Central memory CD8-positive, alpha-beta T cell (primary cell): ENCODE data around the gene OSTF1.

ENCODE experiments used
- ATAC-seq: fragments of 150-1000 bp; cut with Tn5 transposase; replicated peaks from 2 replicates; pipeline ENCODE4 v1.10.0; 2022; ENCODE audit warnings: mild to moderate bottlenecking, moderate FRiP score, moderate number of reproducible peaks; ENCODE audit not compliant: poor library complexity, severe bottlenecking; ENCODE audit errors: extremely low read depth
- DNase-seq, 2 donors: peaks; one replicate each; pipeline ENCODE4 v3.0.0; 2021; ENCODE audit warnings: low spot score in 2 of 2
- H3K27ac Mint-ChIP-seq: one replicate; pipeline ENCODE4 v1.8.0; 2022; ENCODE audit warnings: low read depth, mild to moderate bottlenecking, moderate library complexity, mixed read lengths
- H3K27me3 Mint-ChIP-seq: one replicate; pipeline ENCODE4 v1.8.0; 2022; ENCODE audit warnings: mixed read lengths
- H3K36me3 Mint-ChIP-seq: one replicate; pipeline ENCODE4 v1.8.0; 2022; ENCODE audit warnings: mild to moderate bottlenecking, moderate library complexity, mixed read lengths; ENCODE audit not compliant: insufficient read depth
- H3K4me1 Mint-ChIP-seq: one replicate; pipeline ENCODE4 v1.8.0; 2022; ENCODE audit warnings: mixed read lengths
- H3K4me3 Mint-ChIP-seq: one replicate; pipeline ENCODE4 v1.8.0; 2022; ENCODE audit warnings: mild to moderate bottlenecking, moderate library complexity, mixed read lengths
- H3K9me3 Mint-ChIP-seq: one replicate; pipeline ENCODE4 v1.8.0; 2022; ENCODE audit warnings: mixed read lengths

The OSTF1 gene

DNA sequence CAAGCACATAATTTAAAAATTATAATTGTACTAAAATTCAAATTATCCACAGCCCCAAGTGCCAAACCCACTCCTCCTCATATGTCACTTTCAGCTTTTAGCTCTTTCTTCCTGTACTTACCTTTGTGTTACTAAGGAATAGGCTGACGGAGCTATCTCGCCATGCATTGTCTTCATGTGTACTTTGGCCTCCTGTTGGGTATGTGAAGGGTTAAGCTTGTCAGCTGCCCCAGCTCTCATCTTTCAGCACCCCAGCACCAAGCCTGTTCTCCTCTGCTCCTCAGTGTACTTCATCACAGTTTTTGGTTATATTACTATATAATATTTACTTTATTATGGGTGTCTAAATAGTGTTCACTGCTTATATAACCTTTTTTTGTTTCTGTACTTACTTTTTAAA is 46.2 kb downstream of the OSTF1 start:
- ATAC-seq (no peak), DNase-seq (no peak)
- Mint-ChIP-seq H3K9me3 (no peaks in the 10 kb centered on the region), H3K36me3 (peaks cover 42% of the 10 kb centered on the region), H3K4me1 (peaks cover 38% of the 10 kb centered on the region), H3K4me3 (no peak overlapping the region), H3K27me3 (no peaks in the 10 kb centered on the region), H3K27ac (peak overlapping the region; percentile 86)

GRCh38 chr9:75138260-75139040 is 50.1 kb downstream of the OSTF1 start:
- ATAC-seq (peak; percentile 87), DNase-seq (no peak)
- Mint-ChIP-seq H3K4me1 (peaks cover 49% of the 10 kb centered on the region), H3K27me3 (no peaks in the 10 kb centered on the region), H3K4me3 (peak overlapping the region; percentile 5), H3K9me3 (no peaks in the 10 kb centered on the region), H3K27ac (peak overlapping the region; percentile 82), H3K36me3 (peaks cover 34% of the 10 kb centered on the region)

DNA sequence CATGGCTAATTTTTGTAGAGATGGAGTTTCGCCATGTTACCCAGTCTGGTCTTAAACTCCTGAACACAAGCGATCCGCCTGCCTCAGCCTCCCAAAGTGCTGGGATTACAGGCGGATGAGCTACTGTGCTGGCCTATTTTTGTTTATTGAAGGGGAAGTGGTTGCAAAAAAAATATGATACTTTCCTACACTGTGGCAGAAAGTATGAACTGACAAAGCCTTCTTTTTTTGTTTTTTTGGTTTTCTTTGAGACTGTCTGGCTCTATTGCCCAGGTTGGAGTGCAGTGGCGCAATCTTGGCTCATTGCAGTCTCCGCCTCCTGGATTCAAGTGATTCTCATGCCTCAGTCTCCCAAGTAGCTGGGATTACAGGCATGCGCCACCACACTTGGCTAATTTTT is 50.9 kb downstream of the OSTF1 start:
- Mint-ChIP-seq H3K27me3 (no peaks in the 10 kb centered on the region), H3K36me3 (peaks cover 36% of the 10 kb centered on the region), H3K4me1 (peaks cover 56% of the 10 kb centered on the region), H3K27ac (peak overlapping the region; percentile 82), H3K4me3 (peak overlapping the region; percentile 5), H3K9me3 (no peaks in the 10 kb centered on the region)
- DNase-seq (no peak), ATAC-seq (no peak)

- peak overlapping the region; percentile 82 for H3K27ac Mint-ChIP-seq
- DNase-seq (no peak), ATAC-seq (no peak)
- no peaks in the 10 kb centered on the region for H3K27me3 Mint-ChIP-seq
- H3K36me3 Mint-ChIP-seq = peaks cover 35% of the 10 kb centered on the region
- H3K4me3 Mint-ChIP-seq = no peak overlapping the region
- H3K9me3 Mint-ChIP-seq = peaks cover 7% of the 10 kb centered on the region
- H3K4me1 Mint-ChIP-seq = peaks cover 54% of the 10 kb centered on the region
Observed at GRCh38 chr9:75140261-75140660, 51.9 kb downstream of the OSTF1 start.

- peak overlapping the region; percentile 49 for H3K4me3 Mint-ChIP-seq
- peaks cover 56% of the 10 kb centered on the region for H3K4me1 Mint-ChIP-seq
- no peak for DNase-seq
Observed at GRCh38 chr9:75142202-75142601, 53.9 kb downstream of the OSTF1 start.

GRCh38 chr9:75146229-75146628 is 57.9 kb downstream of the OSTF1 start:
- peaks cover 60% of the 10 kb centered on the region for H3K4me1 Mint-ChIP-seq
- H3K27ac Mint-ChIP-seq = no peak overlapping the region
- DNase-seq (no peak), ATAC-seq (no peak)
- no peak overlapping the region for H3K4me3 Mint-ChIP-seq
- peaks cover 28% of the 10 kb centered on the region for H3K36me3 Mint-ChIP-seq
- no peaks in the 10 kb centered on the region for H3K27me3 Mint-ChIP-seq
- H3K9me3 Mint-ChIP-seq = peaks cover 8% of the 10 kb centered on the region

More at GRCh38 chr9:75142202-75142601, 53.9 kb downstream of the OSTF1 start:
- Mint-ChIP-seq H3K27ac (peak overlapping the region; percentile 64), H3K27me3 (no peaks in the 10 kb centered on the region), H3K36me3 (peaks cover 34% of the 10 kb centered on the region), H3K9me3 (peaks cover 8% of the 10 kb centered on the region)
- ATAC-seq = peak; percentile 29

DNA sequence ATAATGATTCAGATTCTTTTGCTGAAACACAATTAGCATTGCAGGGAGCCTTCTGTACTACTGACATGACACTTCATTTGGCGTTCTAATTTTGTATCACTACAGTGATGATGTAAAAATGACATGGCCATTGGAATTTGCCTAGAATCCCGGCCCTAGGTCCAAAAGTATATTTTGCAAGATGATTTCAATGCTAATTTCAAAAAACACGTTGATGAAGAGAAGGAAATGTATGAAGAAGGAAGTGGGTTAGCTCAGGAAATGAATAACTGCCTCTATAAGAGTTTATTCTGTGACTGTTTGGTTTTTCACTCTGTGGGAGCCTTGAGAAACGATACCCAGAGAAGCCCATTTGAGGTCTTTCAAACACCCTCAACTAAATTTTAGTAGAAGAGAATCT is 59.3 kb downstream of the OSTF1 start:
- no peak for DNase-seq
- ATAC-seq = peak; percentile 65
- H3K27me3 Mint-ChIP-seq = no peaks in the 10 kb centered on the region
- peaks cover 66% of the 10 kb centered on the region for H3K4me1 Mint-ChIP-seq
- H3K9me3 Mint-ChIP-seq = peaks cover 8% of the 10 kb centered on the region
- peak overlapping the region; percentile 84 for H3K27ac Mint-ChIP-seq
- peak overlapping the region; percentile 42 for H3K4me3 Mint-ChIP-seq
- peaks cover 24% of the 10 kb centered on the region for H3K36me3 Mint-ChIP-seq

- no peak for DNase-seq
Observed at GRCh38 chr9:75148561-75148960, 60.2 kb downstream of the OSTF1 start.

GRCh38 chr9:75149841-75150241 is 61.5 kb downstream of the OSTF1 start:
- Mint-ChIP-seq H3K27ac (peak overlapping the region; percentile 97), H3K4me3 (peak overlapping the region; percentile 62), H3K27me3 (no peaks in the 10 kb centered on the region), H3K36me3 (peaks cover 18% of the 10 kb centered on the region), H3K4me1 (peaks cover 58% of the 10 kb centered on the region), H3K9me3 (peaks cover 5% of the 10 kb centered on the region)
- ATAC-seq (no peak), DNase-seq (no peak)

More at GRCh38 chr9:75148561-75148960, 60.2 kb downstream of the OSTF1 start:
- no peak for ATAC-seq
- Mint-ChIP-seq H3K36me3 (peaks cover 21% of the 10 kb centered on the region), H3K27me3 (no peaks in the 10 kb centered on the region), H3K4me3 (no peak overlapping the region), H3K9me3 (peaks cover 8% of the 10 kb centered on the region), H3K4me1 (peaks cover 66% of the 10 kb centered on the region), H3K27ac (peak overlapping the region; percentile 84)

GRCh38 chr9:75150512-75150911 is 62.2 kb downstream of the OSTF1 start:
- peaks cover 14% of the 10 kb centered on the region for H3K36me3 Mint-ChIP-seq
- ATAC-seq (no peak), DNase-seq (no peak)
- no peaks in the 10 kb centered on the region for H3K9me3 Mint-ChIP-seq
- peak overlapping the region; percentile 97 for H3K27ac Mint-ChIP-seq
- H3K27me3 Mint-ChIP-seq = no peaks in the 10 kb centered on the region
- peaks cover 53% of the 10 kb centered on the region for H3K4me1 Mint-ChIP-seq
- peak overlapping the region; percentile 62 for H3K4me3 Mint-ChIP-seq

- peak overlapping the region; percentile 97 for H3K27ac Mint-ChIP-seq
- H3K4me1 Mint-ChIP-seq = peaks cover 59% of the 10 kb centered on the region
- no peaks in the 10 kb centered on the region for H3K9me3 Mint-ChIP-seq
- no peaks in the 10 kb centered on the region for H3K27me3 Mint-ChIP-seq
- H3K36me3 Mint-ChIP-seq = peaks cover 13% of the 10 kb centered on the region
- peak overlapping the region; percentile 55 for H3K4me3 Mint-ChIP-seq
- DNase-seq = peak; percentile 28 to 42
- peak; percentile 74 for ATAC-seq
Observed at GRCh38 chr9:75152416-75152815, 64.1 kb downstream of the OSTF1 start.

DNA sequence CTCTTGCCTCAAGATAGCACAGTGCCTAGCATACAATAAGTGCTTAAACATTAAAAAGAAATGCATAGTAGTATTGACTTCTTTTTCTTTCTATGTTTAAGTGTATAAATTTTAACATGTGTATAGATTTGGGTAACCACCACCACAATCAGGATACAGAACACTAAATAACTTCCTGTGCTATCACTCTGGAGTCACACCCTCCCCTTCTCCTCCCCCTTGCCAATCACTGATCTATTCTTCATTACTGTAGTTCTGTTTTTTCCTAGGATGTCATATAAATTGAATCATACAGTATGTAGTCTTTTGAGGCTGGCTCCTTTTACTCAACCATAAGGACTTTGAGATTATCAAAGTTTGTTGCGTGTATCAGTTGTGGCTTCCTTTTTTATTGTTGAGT is 68.5 kb downstream of the OSTF1 start:
- H3K36me3 Mint-ChIP-seq = peaks cover 6% of the 10 kb centered on the region
- H3K9me3 Mint-ChIP-seq = no peaks in the 10 kb centered on the region
- ATAC-seq (no peak), DNase-seq (no peak)
- H3K27me3 Mint-ChIP-seq = no peaks in the 10 kb centered on the region
- H3K4me3 Mint-ChIP-seq = peak overlapping the region; percentile 1
- peak overlapping the region; percentile 29 for H3K27ac Mint-ChIP-seq
- peaks cover 26% of the 10 kb centered on the region for H3K4me1 Mint-ChIP-seq

- DNase-seq (no peak), ATAC-seq (no peak)
- Mint-ChIP-seq H3K27me3 (no peaks in the 10 kb centered on the region), H3K36me3 (peaks cover 4% of the 10 kb centered on the region), H3K4me1 (peaks cover 12% of the 10 kb centered on the region), H3K27ac (peak overlapping the region; percentile 36), H3K9me3 (peaks cover 1% of the 10 kb centered on the region), H3K4me3 (no peak overlapping the region)
Observed at GRCh38 chr9:75161116-75161857, 73.0 kb downstream of the OSTF1 start.
